Gastrocnemius medialis (tissue), 4 donors: Measurements from ENCODE around the gene CADPS. TPM values are rescaled to one million over a fixed set of nuclear protein-coding genes. Genes with fewer than 3 reads are reported as not detected.

Experiments
- ATAC-seq, 2 donors: fragments of 150-250 bp; one replicate each; pipeline ENCODE4 v1.9.1; 2016
- DNase-seq, 2 donors: peaks; one replicate each; pipeline ENCODE4 v3.0.0-alpha.2; 2019
- H3K27ac ChIP-seq, 4 donors: fragments of 200-600 bp; sonication (generic); 1 replicate in 1 of 4; 2 replicates in 3 of 4; pipeline ENCODE4 v1.5.1; 2016 to 2018; ENCODE audit warnings: mild to moderate bottlenecking in 2 of 4, moderate library complexity in 1 of 4
- H3K27me3 ChIP-seq, 3 donors: fragments of 200-600 bp; sonication (generic) in 2 of 3; 1 replicate in 1 of 3; 2 replicates in 2 of 3; pipeline versions ENCODE4 v1.5.1 to v1.6.0; 2016 to 2019; ENCODE audit warnings: mild to moderate bottlenecking in 1 of 3, moderate library complexity in 1 of 3
- H3K36me3 ChIP-seq, 2 donors: fragments of 200-600 bp; sonication (generic) in 1 of 2; one replicate each; pipeline ENCODE4 v1.5.1; 2017 to 2018
- H3K4me1 ChIP-seq, 2 donors: fragments of 200-600 bp; sonication (generic) in 1 of 2; one replicate each; pipeline ENCODE4 v1.5.1; 2016 to 2017; ENCODE audit warnings: mild to moderate bottlenecking in 2 of 2
- H3K4me3 ChIP-seq, 4 donors: fragments of 200-600 bp; sonication (generic) in 3 of 4; 1 replicate in 1 of 4; 2 replicates in 3 of 4; pipeline ENCODE4 v1.5.1; 2016 to 2019; ENCODE audit warnings: mild to moderate bottlenecking in 2 of 4
- H3K9me3 ChIP-seq, 3 donors: fragments of 200-600 bp; sonication (generic) in 2 of 3; 1 replicate in 1 of 3; 2 replicates in 2 of 3; pipeline ENCODE4 v1.5.1; 2016 to 2019
- POLR2A ChIP-seq, 2 donors: fragments of 450-650 bp; IDR thresholded peaks; one replicate each; pipeline ENCODE4 v1.6.1; 2017; ENCODE audit warnings: antibody characterized with exemption in 2 of 2, mild to moderate bottlenecking in 2 of 2, moderate library complexity in 2 of 2
- in situ Hi-C, 4 donors: fragments of 200-750 bp; cut with MboI; loops; one replicate each; pipeline versions ENCODE4 v1.15.0 to v1.8.0; 2017; ENCODE audit warnings: low sequenced_read_pairs in 4 of 4
- intact Hi-C: fragments of 100-400 bp; cut with DNase I; formaldehyde crosslinking; loops from one replicate; pipeline ENCODE4 v1.15.1; 2023; ENCODE audit warnings: low total_unique reads
- total RNA-seq, 4 donors: library from RNA; depleted of rRNA; stranded (reverse); fragments of >200 nt; gene quantifications; one replicate each; pipeline versions ENCODE4 v1.1.0 to v1.2.3, GENCODE V29; 2016
- TF ChIP-seq, protein P1 (sequence below), 5 experiments: fragments of 450-650 bp in 3 of 5; fragments of 200-600 bp in 2 of 5; sonication (generic) in 2 of 5; IDR thresholded peaks in 4 of 5; conservative IDR thresholded peaks in 1 of 5; 1 replicate in 4 of 5; 2 replicates in 1 of 5; pipeline ENCODE4 v1.5.1; 2016 to 2019; ENCODE audit warnings: antibody characterized with exemption in 5 of 5, mild to moderate bottlenecking in 3 of 5, moderate library complexity in 3 of 5

CADPS gene
- total RNA-seq, 4 donors from 2014 or later, result 2.1 TPM; not detected in 3

GRCh38 chr3:62373215-62373614, 502.0 kb downstream of the CADPS start, which contains the start of gene FEZF2:
FEZF2 (minus strand) TSS chr3:62373550; CDS start chr3:62372868, 682 bp downstream.
- DNase-seq, result no peak
- in situ Hi-C loops (no loop called here), intact Hi-C loops (no loop called here)

DNA sequence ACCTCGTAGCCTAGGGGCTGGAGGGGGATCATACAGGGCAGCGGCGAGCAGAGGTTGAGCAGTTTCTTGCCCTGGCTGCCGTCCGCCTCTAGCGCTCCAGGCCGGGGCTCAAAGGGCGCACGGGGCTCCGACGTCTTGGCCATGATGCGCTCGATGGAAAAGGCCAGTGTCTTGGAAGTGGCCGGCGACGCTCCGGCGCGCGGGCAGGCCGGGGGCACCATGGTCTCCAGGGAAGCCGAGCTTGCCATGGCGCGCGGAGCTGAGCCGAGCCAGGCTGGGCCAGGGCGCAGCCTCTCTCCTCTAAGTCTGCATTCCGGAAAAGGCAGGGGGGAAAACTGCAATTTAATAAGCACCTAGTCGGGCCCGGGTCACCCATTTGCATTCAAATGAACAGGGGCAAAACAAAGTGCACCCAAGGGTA, 502.6 kb downstream of the CADPS start:
- intact Hi-C loops (no loop called here), in situ Hi-C loops (no loop called here)
- Histone ChIP-seq H3K4me1 (peaks cover 25 to 36% of the 10 kb centered on the region in 2 donors), H3K27ac (no peak overlapping the region), H3K9me3 (no peaks in the 10 kb centered on the region), H3K4me3 (peak overlapping the region in 3 of 4 donors; percentile 31 to 47 (median 32)), H3K36me3 (no peaks in the 10 kb centered on the region), H3K27me3 (peaks cover 95 to 98% (median 98%) of the 10 kb centered on the region in 3 donors)
- TF ChIP-seq POLR2A (IDR thresholded peaks at IDR 0.05), result no peak
- TF ChIP-seq, protein P1, sequence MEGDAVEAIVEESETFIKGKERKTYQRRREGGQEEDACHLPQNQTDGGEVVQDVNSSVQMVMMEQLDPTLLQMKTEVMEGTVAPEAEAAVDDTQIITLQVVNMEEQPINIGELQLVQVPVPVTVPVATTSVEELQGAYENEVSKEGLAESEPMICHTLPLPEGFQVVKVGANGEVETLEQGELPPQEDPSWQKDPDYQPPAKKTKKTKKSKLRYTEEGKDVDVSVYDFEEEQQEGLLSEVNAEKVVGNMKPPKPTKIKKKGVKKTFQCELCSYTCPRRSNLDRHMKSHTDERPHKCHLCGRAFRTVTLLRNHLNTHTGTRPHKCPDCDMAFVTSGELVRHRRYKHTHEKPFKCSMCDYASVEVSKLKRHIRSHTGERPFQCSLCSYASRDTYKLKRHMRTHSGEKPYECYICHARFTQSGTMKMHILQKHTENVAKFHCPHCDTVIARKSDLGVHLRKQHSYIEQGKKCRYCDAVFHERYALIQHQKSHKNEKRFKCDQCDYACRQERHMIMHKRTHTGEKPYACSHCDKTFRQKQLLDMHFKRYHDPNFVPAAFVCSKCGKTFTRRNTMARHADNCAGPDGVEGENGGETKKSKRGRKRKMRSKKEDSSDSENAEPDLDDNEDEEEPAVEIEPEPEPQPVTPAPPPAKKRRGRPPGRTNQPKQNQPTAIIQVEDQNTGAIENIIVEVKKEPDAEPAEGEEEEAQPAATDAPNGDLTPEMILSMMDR (IDR thresholded peaks at IDR 0.05 in 4 of 5, conservative IDR thresholded peaks at IDR 0.05 in 1 of 5), result no peak
- ATAC-seq (no peak), DNase-seq (no peak)

More at GRCh38 chr3:62373215-62373614, 502.0 kb downstream of the CADPS start, which contains the start of gene FEZF2:
- no peaks in the 10 kb centered on the region for H3K36me3 ChIP-seq
- no peak within 1 kb of the TSS for H3K27ac ChIP-seq
- no peaks in the 10 kb centered on the region for H3K9me3 ChIP-seq
- no peak for ATAC-seq
- peaks cover 93 to 98% (median 98%) of the 10 kb centered on the region in 3 donors for H3K27me3 ChIP-seq
- TF ChIP-seq POLR2A (IDR thresholded peaks at IDR 0.05), result no peak
- TF ChIP-seq, protein P1 (IDR thresholded peaks at IDR 0.05 in 4 of 5, conservative IDR thresholded peaks at IDR 0.05 in 1 of 5), result no peak
- peaks cover 26 to 36% of the 10 kb centered on the region in 2 donors for H3K4me1 ChIP-seq
- peak within 1 kb of the TSS; percentile 35 to 61 (median 44) for H3K4me3 ChIP-seq

- Histone ChIP-seq H3K4me3 (peak overlapping the region in 3 of 4 donors; percentile 17 to 47 (median 31)), H3K4me1 (peaks cover 25 to 36% of the 10 kb centered on the region in 2 donors)
These were observed 503.3 kb downstream of the CADPS start for GRCh38 chr3:62371720-62372591.

DNA sequence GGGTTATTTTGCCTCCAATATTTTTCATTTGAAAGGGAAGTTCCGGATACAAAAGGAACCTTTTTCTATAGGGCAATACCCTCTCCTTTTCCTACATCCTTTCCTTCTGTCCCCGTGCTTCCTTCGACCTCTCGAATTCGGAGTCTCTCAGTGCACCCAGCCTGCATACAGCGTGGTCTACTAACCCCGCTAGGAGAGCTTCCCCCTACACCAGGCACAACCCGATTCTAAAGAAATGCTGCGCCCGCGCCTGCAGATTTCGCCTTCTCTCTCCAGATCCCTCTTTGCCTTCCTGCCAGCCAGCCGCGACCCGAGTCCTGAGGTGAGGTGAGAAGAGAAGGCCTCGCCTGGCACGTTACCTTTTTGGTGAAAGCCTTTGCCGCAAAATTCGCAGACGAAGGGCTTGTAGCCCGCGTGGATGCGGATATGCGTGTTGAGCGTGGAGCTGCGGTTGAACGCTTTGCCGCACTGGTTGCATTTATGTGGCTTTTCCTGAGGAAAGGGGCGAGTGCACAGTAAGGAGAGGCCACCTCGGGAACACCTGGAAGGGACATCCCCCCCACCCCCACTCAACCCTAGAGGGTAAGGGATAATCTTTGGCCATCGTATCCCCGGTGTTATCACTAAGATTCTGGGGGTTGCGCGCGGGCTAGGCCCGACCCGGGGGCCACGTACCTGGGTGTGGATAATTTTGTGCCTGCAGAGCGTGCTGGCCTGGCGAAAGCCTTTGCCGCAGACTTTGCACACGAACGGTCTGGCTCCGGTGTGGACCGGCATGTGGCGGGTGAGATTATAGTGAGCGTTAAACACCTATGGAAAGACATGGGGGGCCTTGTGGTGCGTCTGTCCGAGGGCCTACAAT, 504.1 kb downstream of the CADPS start:
- Histone ChIP-seq H3K27ac (no peak overlapping the region), H3K36me3 (no peaks in the 10 kb centered on the region), H3K4me3 (peak overlapping the region in 1 of 4 donors; percentile 22), H3K27me3 (peaks cover 94 to 98% (median 95%) of the 10 kb centered on the region in 3 donors), H3K4me1 (peaks cover 25 to 36% of the 10 kb centered on the region in 2 donors), H3K9me3 (no peaks in the 10 kb centered on the region)
- intact Hi-C loops, result no loop called here
- TF ChIP-seq POLR2A (IDR thresholded peaks at IDR 0.05), result no peak
- TF ChIP-seq, protein P1 (IDR thresholded peaks at IDR 0.05 in 4 of 5, conservative IDR thresholded peaks at IDR 0.05 in 1 of 5), result no peak
- ATAC-seq, result no peak
- in situ Hi-C loops, result no loop called here
- DNase-seq, result no peak

More at GRCh38 chr3:62371720-62372591, 503.3 kb downstream of the CADPS start:
- ATAC-seq (no peak), DNase-seq (no peak)
- intact Hi-C loops (no loop called here), in situ Hi-C loops (no loop called here)
- H3K9me3 ChIP-seq, result no peaks in the 10 kb centered on the region
- no peaks in the 10 kb centered on the region for H3K36me3 ChIP-seq
- peaks cover 95 to 98% (median 98%) of the 10 kb centered on the region in 3 donors for H3K27me3 ChIP-seq
- H3K27ac ChIP-seq, result no peak overlapping the region
- TF ChIP-seq, protein P1 (IDR thresholded peaks at IDR 0.05 in 4 of 5, conservative IDR thresholded peaks at IDR 0.05 in 1 of 5), result no peak
- TF ChIP-seq POLR2A (IDR thresholded peaks at IDR 0.05), result no peak
